HCT116 (cell line): ENCODE measurements around the gene TMEM254. TPM values are rescaled to one million over a fixed set of nuclear protein-coding genes. Genes with fewer than 3 reads are reported as not detected.
"Not testable (repeated sequence)": the region's sequence is repeated elsewhere in the genome, so short reads cannot be mapped to it uniquely, and the experiment has no call there.

Source experiments
- ATAC-seq: fragments of 200-7000 bp; cut with Tn5 transposase; 2 replicates; pipeline ENCODE4 v1.9.1; 2020; ENCODE audit warnings: mild to moderate bottlenecking, moderate library complexity
- BruUV-seq: library from RNA; stranded (reverse); fragments of 400-500 nt; replicated peaks from 2 replicates; lab custom pipeline; 2021; lab: Mats Ljungman, UMichigan
- CTCF ChIA-PET: fragments of 300-600 bp; sonication (Branson Sonifier 250); formaldehyde crosslinking; loops from one replicate; lab custom pipeline; 2021; ENCODE audit warnings: antibody characterized with exemption; lab: Charles Lee
- POLR2A ChIA-PET: fragments of 300-600, 350-600 bp; sonication (Branson Sonifier 250); formaldehyde crosslinking; loops from one replicate; lab custom pipeline; 2021; ENCODE audit warnings: antibody characterized with exemption; lab: Charles Lee
- RAD21 ChIA-PET, 2 experiments: fragments of 300-600 bp; sonication (Branson Sonifier 250); formaldehyde crosslinking; loops; one replicate each; lab custom pipeline; 2023; ENCODE audit warnings: low total read pairs in 2 of 2; ENCODE audit not compliant: uncharacterized antibody in 2 of 2, unreplicated experiment in 2 of 2, low non-redundant PET in 1 of 2; lab: Charles Lee
- DNase-seq: peaks from one replicate; pipeline ENCODE4 v3.0.0-alpha.2; 2010; ENCODE audit warnings: low read depth, low spot score
- H2AFZ ChIP-seq: fragments of 200-600 bp; shearing (Covaris generic), sonication (generic); 2 replicates; pipeline ENCODE4 v1.6.1; 2017; ENCODE audit warnings: low read depth, mixed run types, mixed read lengths, antibody characterized with exemption, low read length; ENCODE audit not compliant: poor library complexity, severe bottlenecking
- H3K27ac ChIP-seq: 2 replicates; pipeline ENCODE4 v1.5.1; 2012; ENCODE audit warnings: low read depth, low read length
- H3K27me3 ChIP-seq: fragments of 200-600 bp; sonication (generic); 2 replicates; pipeline ENCODE4 v1.6.1; 2016; ENCODE audit warnings: mixed run types, low read length, mixed read lengths; ENCODE audit not compliant: insufficient read depth
- H3K36me3 ChIP-seq, 2 experiments: fragments of 200-500 bp in 1 of 2; fragments of 200-600 bp in 1 of 2; sonication (Bioruptor generic) in 1 of 2; sonication (generic) in 1 of 2; 2 replicates each; pipeline versions ENCODE4 v1.5.1 to v1.6.1; 2014 to 2016; ENCODE audit warnings: low read length in 2 of 2, inconsistent platforms in 1 of 2, mixed read lengths in 1 of 2, mixed run types in 1 of 2; ENCODE audit not compliant: insufficient read depth in 2 of 2, control insufficient read depth in 1 of 2
- H3K4me1 ChIP-seq, 2 experiments: fragments of 200-600 bp in 1 of 2; sonication (generic) in 1 of 2; 2 replicates each; pipeline versions ENCODE4 v1.5.1 to v1.6.1; 2012 to 2017; ENCODE audit warnings: low read length in 2 of 2, inconsistent platforms in 1 of 2, mild to moderate bottlenecking in 1 of 2, mixed read lengths in 1 of 2, mixed run types in 1 of 2, moderate library complexity in 1 of 2; ENCODE audit not compliant: insufficient read depth in 2 of 2, control insufficient read depth in 1 of 2
- H3K4me2 ChIP-seq: fragments of 200-600 bp; sonication (generic); 2 replicates; pipeline ENCODE4 v1.6.1; 2017; ENCODE audit warnings: mixed run types, low read length, mixed read lengths
- H3K4me3 ChIP-seq, 2 experiments: fragments of 200-600 bp in 1 of 2; sonication (generic) in 1 of 2; replicated peaks in 1 of 2; 2 replicates each; pipeline ENCODE4 v1.5.1; 2011 to 2016; ENCODE audit warnings: low read length in 2 of 2, control low read depth in 1 of 2, low read depth in 1 of 2, mild to moderate bottlenecking in 1 of 2, mixed read lengths in 1 of 2, mixed run types in 1 of 2
- H3K79me2 ChIP-seq: fragments of 200-600 bp; sonication (generic); 2 replicates; pipeline ENCODE4 v1.6.1; 2017; ENCODE audit warnings: mild to moderate bottlenecking, mixed run types, low read length, moderate library complexity, mixed read lengths; ENCODE audit not compliant: insufficient read depth
- H3K9ac ChIP-seq: fragments of 200-600 bp; sonication (generic); 2 replicates; pipeline ENCODE4 v1.6.1; 2016; ENCODE audit warnings: low read length, mixed read lengths
- H3K9me2 ChIP-seq: fragments of 200-600 bp; sonication (generic), shearing (Covaris generic); 2 replicates; pipeline ENCODE4 v1.6.1; 2017; ENCODE audit warnings: mixed run types, mild to moderate bottlenecking, moderate library complexity; ENCODE audit not compliant: insufficient read depth
- H3K9me3 ChIP-seq, 2 experiments: fragments of 200-500 bp in 1 of 2; fragments of 200-600 bp in 1 of 2; sonication (Bioruptor generic) in 1 of 2; sonication (generic) in 1 of 2; 2 replicates each; pipeline ENCODE4 v1.6.1; 2014 to 2017; ENCODE audit warnings: low read length in 2 of 2, mixed read lengths in 2 of 2, inconsistent platforms in 1 of 2, low read depth in 1 of 2, mild to moderate bottlenecking in 1 of 2, mixed run types in 1 of 2, moderate library complexity in 1 of 2; ENCODE audit not compliant: control insufficient read depth in 1 of 2, insufficient read depth in 1 of 2
- H4K20me1 ChIP-seq: fragments of 200-600 bp; sonication (generic), shearing (Covaris generic); 2 replicates; pipeline ENCODE4 v1.6.1; 2017; ENCODE audit warnings: mixed run types, mild to moderate bottlenecking, moderate library complexity; ENCODE audit not compliant: insufficient read depth
- CEBPB ChIP-seq: IDR thresholded peaks from 2 replicates; pipeline ENCODE4 v1.6.1; 2012; ENCODE audit warnings: low read depth
- ELF1 ChIP-seq: IDR thresholded peaks from 2 replicates; pipeline ENCODE4 v1.6.1; 2012; ENCODE audit warnings: low read depth, borderline replicate concordance
- POLR2A ChIP-seq: IDR thresholded peaks from 2 replicates; pipeline ENCODE4 v1.7.0; 2011; ENCODE audit warnings: borderline replicate concordance; ENCODE audit not compliant: insufficient read depth, insufficient read length; ENCODE audit errors: extremely low read depth
- POLR2AphosphoS5 ChIP-seq: IDR thresholded peaks from 2 replicates; pipeline ENCODE4 v1.6.1; 2011; ENCODE audit warnings: mild to moderate bottlenecking, low read depth, low read length, moderate library complexity
- SP1 ChIP-seq: IDR thresholded peaks from 2 replicates; pipeline ENCODE4 v1.6.1; 2012; ENCODE audit warnings: low read depth
- YY1 ChIP-seq: IDR thresholded peaks from 2 replicates; pipeline ENCODE4 v1.6.1; 2011; ENCODE audit warnings: low read length, low read depth, moderate library complexity, mild to moderate bottlenecking; ENCODE audit not compliant: insufficient replicate concordance; ENCODE audit errors: extremely low read depth
- ZBTB33 ChIP-seq: IDR thresholded peaks from 2 replicates; pipeline ENCODE4 v1.6.1; 2011; ENCODE audit warnings: mild to moderate bottlenecking, low read length, moderate library complexity; ENCODE audit not compliant: insufficient replicate concordance; ENCODE audit errors: extremely low read depth
- ZNF274 ChIP-seq: fragments of 200-500 bp; sonication (Bioruptor generic); IDR thresholded peaks from 2 replicates; pipeline ENCODE4 v1.6.1; 2014; ENCODE audit warnings: mild to moderate bottlenecking, low read depth, low read length, inconsistent platforms
- intact Hi-C: fragments of 100-400 bp; cut with micrococcal nuclease; formaldehyde crosslinking; loops from 2 replicates; pipeline ENCODE4 v1.10.0; 2022
- total RNA-seq: library from RNA; stranded (reverse); gene quantifications from one replicate; pipeline ENCODE4 v1.2.1, GENCODE V29; 2021; ENCODE audit not compliant: unreplicated experiment
- TF ChIP-seq, protein P1 (sequence below): IDR thresholded peaks from 2 replicates; pipeline ENCODE4 v1.6.1; 2012

TMEM254 gene
- total RNA-seq, 1 experiment from 2014 or later, result 12.1 TPM

GRCh38 chr10:80067821-80068220, 10.6 kb upstream of the TMEM254 start:
- H3K27ac ChIP-seq, BruUV-seq, H3K27me3 ChIP-seq, H3K36me3 ChIP-seq, H3K9me2 ChIP-seq, intact Hi-C loops, H3K9ac ChIP-seq, H3K9me3 ChIP-seq, RAD21 ChIA-PET, H3K4me1 ChIP-seq, H3K4me2 ChIP-seq, H2AFZ ChIP-seq, H4K20me1 ChIP-seq, POLR2A ChIA-PET, H3K79me2 ChIP-seq, DNase-seq, ATAC-seq, H3K4me3 ChIP-seq: not testable (repeated sequence)
- CTCF ChIA-PET, result interaction anchor here (1.5 kb wide), 1 partner anchor 9 kb away, joined by 6 read pairs; no protein-coding TSS in a partner anchor

- RAD21 ChIA-PET, result no interaction called here
- no peaks in the 10 kb centered on the region for H3K36me3 ChIP-seq
- no peak for TF ChIP-seq POLR2A
- TF ChIP-seq, protein P1, sequence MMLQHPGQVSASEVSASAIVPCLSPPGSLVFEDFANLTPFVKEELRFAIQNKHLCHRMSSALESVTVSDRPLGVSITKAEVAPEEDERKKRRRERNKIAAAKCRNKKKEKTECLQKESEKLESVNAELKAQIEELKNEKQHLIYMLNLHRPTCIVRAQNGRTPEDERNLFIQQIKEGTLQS, result no peak
- TF ChIP-seq POLR2AphosphoS5, result no peak
- TF ChIP-seq ZBTB33, result no peak
- no peak for TF ChIP-seq ELF1
- TF ChIP-seq YY1, result no peak
- no peak for TF ChIP-seq CEBPB
- TF ChIP-seq SP1, result no peak
- no peak for TF ChIP-seq ZNF274
- TF ChIP-seq, all 23 proteins: peak for 0
- ATAC-seq (no peak), DNase-seq (no peak)
- ChIA-PET CTCF (interaction anchor here (1.5 kb wide), 1 partner anchor 9 kb away, joined by 6 read pairs; no protein-coding TSS in a partner anchor), POLR2A (no interaction called here)
- no peaks in the 10 kb centered on the region for H4K20me1 ChIP-seq
- H3K9me3 ChIP-seq, result 0 out of 4 replicates have a peak, but pooled peaks cover 0 to 5% of the 10 kb centered on the region in 2 experiments
- intact Hi-C loops, result no loop called here
- H3K4me3 ChIP-seq, result no peak overlapping the region
- no peak overlapping the region for H3K27ac ChIP-seq
- no peaks in the 10 kb centered on the region for H3K27me3 ChIP-seq
- no peak overlapping the region for H3K9ac ChIP-seq
- no peak overlapping the region for H3K4me2 ChIP-seq
- no peaks in the 10 kb centered on the region for H3K79me2 ChIP-seq
- BruUV-seq, result no TSS peak
- H2AFZ ChIP-seq, result no peak overlapping the region
- H3K4me1 ChIP-seq, result no peaks in the 10 kb centered on the region
- H3K9me2 ChIP-seq, result no peaks in the 10 kb centered on the region
These were observed 10.2 kb upstream of the TMEM254 start for GRCh38 chr10:80068270-80068669.
